OCI-LY3 (cell line): Measurements from ENCODE around the gene BEX3.
"Not testable (repeated sequence)": the region's sequence is repeated elsewhere in the genome, so short reads cannot be mapped to it uniquely, and the experiment has no call there.

Experiments used
- H2AFZ ChIP-seq: fragments of 200-600, 300-600 bp; shearing (Covaris generic); 2 replicates; pipeline ENCODE4 v1.6.0; 2014; ENCODE audit warnings: antibody characterized with exemption, low read depth, low read length
- H3K27ac ChIP-seq: fragments of 200-600, 300-600 bp; sonication (generic); 2 replicates; pipeline ENCODE4 v1.5.1; 2014; ENCODE audit warnings: mild to moderate bottlenecking, low read length, moderate library complexity, mixed read lengths
- H3K27me3 ChIP-seq: fragments of 200-600, 300-600 bp; sonication (generic); 2 replicates; pipeline ENCODE4 v1.6.1; 2014; ENCODE audit warnings: low read depth, low read length, mixed read lengths
- H3K36me3 ChIP-seq: fragments of 200-600, 300-600 bp; sonication (generic); replicated peaks from 2 replicates; pipeline ENCODE3; 2014; ENCODE audit warnings: low read depth, low read length, mixed read lengths
- H3K4me1 ChIP-seq: fragments of 300-600, 200-600 bp; sonication (generic); 2 replicates; pipeline ENCODE4 v1.6.1; 2014; ENCODE audit warnings: low read length, mixed read lengths
- H3K4me2 ChIP-seq: fragments of 200-600, 300-600 bp; sonication (generic); 2 replicates; pipeline ENCODE4 v1.6.1; 2014; ENCODE audit warnings: low read length, mixed read lengths
- H3K4me3 ChIP-seq: fragments of 300-600, 200-600 bp; sonication (generic); 2 replicates; pipeline ENCODE4 v1.5.1; 2014; ENCODE audit warnings: antibody characterized with exemption, mild to moderate bottlenecking, low read length, moderate library complexity
- H3K79me2 ChIP-seq: fragments of 300-600, 200-600 bp; shearing (Covaris generic); 2 replicates; pipeline ENCODE4 v1.6.1; 2014; ENCODE audit warnings: mild to moderate bottlenecking, low read length, mixed read lengths
- H3K9ac ChIP-seq: fragments of 300-600, 200-600 bp; shearing (Covaris generic); 2 replicates; pipeline ENCODE4 v1.6.0; 2014; ENCODE audit warnings: mild to moderate bottlenecking, low read length, moderate library complexity
- H3K9me3 ChIP-seq: fragments of 200-600, 300-600 bp; shearing (Covaris generic); 2 replicates; pipeline ENCODE4 v1.6.1; 2014; ENCODE audit warnings: low read length, mixed read lengths; ENCODE audit not compliant: insufficient read depth
- H4K20me1 ChIP-seq: fragments of 200-600, 300-600 bp; sonication (generic); 2 replicates; pipeline ENCODE4 v1.6.1; 2016; ENCODE audit warnings: low read length, mixed read lengths; ENCODE audit not compliant: insufficient read depth
- CTCF ChIP-seq: fragments of 200-600, 300-600 bp; sonication (generic); IDR thresholded peaks from 2 replicates; pipeline ENCODE4 v1.5.1; 2014; ENCODE audit warnings: antibody characterized with exemption, low read length, low read depth
- EZH2phosphoT487 ChIP-seq: fragments of 200-600 bp; shearing (Covaris generic); IDR thresholded peaks from 2 replicates; pipeline ENCODE4 v1.6.1; 2018; ENCODE audit warnings: antibody characterized with exemption, mixed run types, low read depth

Gene BEX3

GRCh38 chrX:103378990-103379389 is 2.7 kb downstream of the BEX3 start:
- Histone ChIP-seq H3K4me1 (peaks cover 5% of the 10 kb centered on the region), H4K20me1 (no peaks in the 10 kb centered on the region), H2AFZ (no peak overlapping the region), H3K36me3 (peaks cover 8% of the 10 kb centered on the region), H3K9me3 (no peaks in the 10 kb centered on the region), H3K4me2 (no peak overlapping the region), H3K9ac (no peak overlapping the region), H3K79me2 (peaks cover 13% of the 10 kb centered on the region), H3K4me3 (no peak overlapping the region), H3K27ac (no peak overlapping the region), H3K27me3 (no peaks in the 10 kb centered on the region)
- TF ChIP-seq EZH2phosphoT487 (no peak), CTCF (no peak)

GRCh38 chrX:103382877-103383276 is 6.5 kb downstream of the BEX3 start:
- Histone ChIP-seq H3K27ac (no peak overlapping the region), H3K9me3 (no peaks in the 10 kb centered on the region), H3K4me2 (no peak overlapping the region), H3K4me3 (no peak overlapping the region), H3K27me3 (no peaks in the 10 kb centered on the region), H3K79me2 (no peaks in the 10 kb centered on the region; the same call in 1 of the 2 replicates), H4K20me1 (no peaks in the 10 kb centered on the region), H3K4me1 (no peaks in the 10 kb centered on the region), H3K9ac (no peak overlapping the region), H3K36me3 (peaks cover 3% of the 10 kb centered on the region), H2AFZ (no peak overlapping the region)
- TF ChIP-seq EZH2phosphoT487 (no peak), CTCF (no peak)

GRCh38 chrX:103384672-103385071 is 8.3 kb downstream of the BEX3 start:
- Histone ChIP-seq H3K27me3 (no peaks in the 10 kb centered on the region), H3K4me1 (no peaks in the 10 kb centered on the region), H3K9ac (no peak overlapping the region), H3K9me3 (no peaks in the 10 kb centered on the region), H3K36me3 (peaks cover 2% of the 10 kb centered on the region), H2AFZ (no peak overlapping the region), H3K27ac (no peak overlapping the region), H4K20me1 (no peaks in the 10 kb centered on the region), H3K79me2 (no peaks in the 10 kb centered on the region), H3K4me3 (no peak overlapping the region), H3K4me2 (no peak overlapping the region)
- no peak for TF ChIP-seq EZH2phosphoT487
- no peak for TF ChIP-seq CTCF

- H3K4me2 ChIP-seq, H3K27me3 ChIP-seq, H3K9ac ChIP-seq, H3K27ac ChIP-seq, H2AFZ ChIP-seq, H3K4me1 ChIP-seq, H4K20me1 ChIP-seq, H3K79me2 ChIP-seq, H3K9me3 ChIP-seq, H3K36me3 ChIP-seq, H3K4me3 ChIP-seq: not testable (repeated sequence)
Observed at GRCh38 chrX:103385283-103385830, 9.0 kb downstream of the BEX3 start.

GRCh38 chrX:103386332-103386731 is 10.0 kb downstream of the BEX3 start:
- Histone ChIP-seq H3K4me2 (no peak overlapping the region), H3K9me3 (no peaks in the 10 kb centered on the region), H3K27ac (no peak overlapping the region), H3K9ac (no peak overlapping the region), H3K4me1 (no peaks in the 10 kb centered on the region), H3K79me2 (no peaks in the 10 kb centered on the region), H4K20me1 (no peaks in the 10 kb centered on the region), H2AFZ (no peak overlapping the region), H3K4me3 (no peak overlapping the region), H3K27me3 (no peaks in the 10 kb centered on the region), H3K36me3 (no peaks in the 10 kb centered on the region)
- TF ChIP-seq CTCF (no peak), EZH2phosphoT487 (no peak)
